ENCODE data around the gene HLA-DPB1.

- TF ChIP-seq CTCF (conservative IDR thresholded peaks at IDR 0.05; ENCODE audit: low read depth, low read length) = no peak
- TF ChIP-seq EZH2 (IDR thresholded peaks at IDR 0.05; ENCODE audit: borderline replicate concordance, low read depth, low read length, poor library complexity, severe bottlenecking) = no peak
Measured at GRCh38 chr6:33028220-33028849, 47.5 kb upstream of the HLA-DPB1 start.
